Coronary artery (tissue), 2 donors: Measurements from ENCODE around the gene BHLHA9.

Experiments used
- DNase-seq: peaks from one replicate; pipeline ENCODE4 v3.0.0-alpha.2; 2017; ENCODE audit warnings: low spot score
- H3K27ac ChIP-seq, 2 donors: fragments of 200-600 bp; sonication (generic); one replicate each; pipeline ENCODE4 v1.5.1; 2016 to 2019
- H3K4me3 ChIP-seq: fragments of 200-600 bp; sonication (generic); 2 replicates; pipeline ENCODE4 v1.5.1; 2016; ENCODE audit warnings: mild to moderate bottlenecking, moderate library complexity
- TF ChIP-seq, protein P1 (sequence below): fragments of 200-600 bp; sonication (generic); IDR thresholded peaks from one replicate; pipeline ENCODE4 v1.5.1; 2019; ENCODE audit warnings: antibody characterized with exemption

BHLHA9 gene

DNA sequence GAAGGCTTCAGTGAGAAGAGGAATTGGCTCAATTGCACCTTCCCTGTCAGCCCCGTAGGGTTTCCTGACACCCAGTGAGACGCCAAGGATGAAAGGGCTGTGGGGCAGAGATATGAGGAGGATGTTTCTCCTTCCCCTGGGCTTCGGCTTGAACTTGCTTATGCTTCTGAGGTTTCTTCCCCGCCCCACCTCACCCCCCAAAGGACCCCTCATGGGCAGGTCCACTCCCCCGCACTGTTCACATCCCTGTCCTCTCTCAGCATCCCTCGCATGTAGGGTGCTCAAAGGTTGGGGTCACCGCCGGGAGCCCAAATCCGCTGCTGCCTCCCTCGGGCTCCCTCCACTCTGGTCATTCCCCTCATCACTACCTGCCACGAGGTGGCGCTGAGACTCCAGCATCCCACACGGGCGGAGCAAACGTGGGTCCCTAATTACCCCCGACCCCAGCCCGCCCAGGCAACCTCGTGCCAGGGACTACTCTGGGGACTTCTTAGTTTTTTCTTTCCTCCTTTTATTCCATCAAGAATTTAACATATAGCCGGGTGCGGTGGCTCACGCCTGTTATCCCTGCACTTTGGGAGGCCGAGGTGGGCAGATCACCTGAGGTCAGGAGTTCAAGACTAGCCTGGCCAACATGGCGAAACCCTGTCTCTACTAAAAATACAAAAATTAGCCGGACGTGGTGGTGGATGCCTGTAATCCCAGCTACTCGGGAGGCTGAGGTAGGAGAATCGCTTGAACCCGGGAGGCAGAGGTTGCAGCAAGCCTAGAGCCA lies 5.9 kb downstream of the BHLHA9 start:
- Histone ChIP-seq H3K4me3 (peak overlapping the region; percentile 29), H3K27ac (no peak overlapping the region)
- no peak for DNase-seq
- TF ChIP-seq, protein P1, sequence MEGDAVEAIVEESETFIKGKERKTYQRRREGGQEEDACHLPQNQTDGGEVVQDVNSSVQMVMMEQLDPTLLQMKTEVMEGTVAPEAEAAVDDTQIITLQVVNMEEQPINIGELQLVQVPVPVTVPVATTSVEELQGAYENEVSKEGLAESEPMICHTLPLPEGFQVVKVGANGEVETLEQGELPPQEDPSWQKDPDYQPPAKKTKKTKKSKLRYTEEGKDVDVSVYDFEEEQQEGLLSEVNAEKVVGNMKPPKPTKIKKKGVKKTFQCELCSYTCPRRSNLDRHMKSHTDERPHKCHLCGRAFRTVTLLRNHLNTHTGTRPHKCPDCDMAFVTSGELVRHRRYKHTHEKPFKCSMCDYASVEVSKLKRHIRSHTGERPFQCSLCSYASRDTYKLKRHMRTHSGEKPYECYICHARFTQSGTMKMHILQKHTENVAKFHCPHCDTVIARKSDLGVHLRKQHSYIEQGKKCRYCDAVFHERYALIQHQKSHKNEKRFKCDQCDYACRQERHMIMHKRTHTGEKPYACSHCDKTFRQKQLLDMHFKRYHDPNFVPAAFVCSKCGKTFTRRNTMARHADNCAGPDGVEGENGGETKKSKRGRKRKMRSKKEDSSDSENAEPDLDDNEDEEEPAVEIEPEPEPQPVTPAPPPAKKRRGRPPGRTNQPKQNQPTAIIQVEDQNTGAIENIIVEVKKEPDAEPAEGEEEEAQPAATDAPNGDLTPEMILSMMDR: peak; percentile 80

DNA sequence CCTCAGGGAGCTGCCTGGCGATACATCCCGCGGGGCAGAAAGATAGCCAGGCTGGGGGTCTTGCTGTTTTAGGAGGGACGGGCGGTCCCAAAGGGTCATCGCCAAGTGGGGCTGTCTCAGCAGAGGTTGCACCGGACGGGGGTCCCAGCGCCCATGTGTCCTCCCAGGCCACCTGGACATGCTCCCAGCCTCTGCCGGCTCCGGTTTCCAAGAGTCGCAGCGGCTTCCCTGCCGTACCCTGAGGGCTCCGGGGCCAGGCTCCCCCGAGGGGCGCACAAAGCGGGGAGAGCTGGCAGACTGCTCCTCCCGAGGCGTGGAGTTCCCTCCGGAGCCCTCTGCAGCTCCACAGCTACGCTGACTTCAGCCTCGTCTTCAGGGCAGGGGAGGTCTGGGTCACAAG lies 10.4 kb downstream of the BHLHA9 start:
- TF ChIP-seq, protein P1: no peak
- H3K27ac ChIP-seq: peak overlapping the region in 1 of 2 donors; percentile 77
- DNase-seq: no peak
- peak overlapping the region; percentile 56 for H3K4me3 ChIP-seq

DNA sequence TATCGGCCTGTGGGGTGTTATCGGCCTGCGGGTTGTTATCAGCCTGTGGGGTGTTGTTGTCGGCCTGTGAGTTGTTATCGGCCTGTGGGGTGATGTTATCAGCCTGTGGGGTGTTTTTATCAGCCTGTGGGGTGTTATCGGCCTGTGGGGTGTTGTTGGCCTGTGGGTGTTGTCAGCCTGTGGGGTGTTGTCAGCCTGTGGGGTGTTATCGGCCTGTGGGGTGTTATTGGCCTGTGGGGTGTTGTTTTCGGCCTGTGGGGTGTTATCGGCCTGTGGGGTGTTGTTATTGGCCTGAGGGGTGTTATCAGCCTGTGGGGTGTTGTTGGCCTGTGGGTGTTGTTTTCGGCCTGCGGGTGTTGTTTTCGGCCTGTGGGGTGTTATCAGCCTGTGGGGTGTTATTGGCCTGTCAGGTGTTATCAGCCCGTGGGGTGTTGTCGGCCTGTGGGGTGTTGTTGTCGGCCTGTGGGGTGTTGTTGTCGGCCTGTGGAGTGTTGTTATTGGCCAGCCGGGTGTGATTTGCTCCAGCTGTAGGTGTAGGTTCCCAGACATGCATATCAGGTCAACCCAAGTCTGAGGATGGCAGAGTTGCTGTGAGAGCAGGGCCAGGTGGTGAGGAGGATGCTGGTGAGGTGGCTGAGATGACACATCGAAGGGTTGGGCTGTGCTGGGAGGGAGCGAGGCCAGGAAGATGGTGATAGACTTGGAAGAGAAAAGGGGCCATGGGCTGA lies 16.3 kb downstream of the BHLHA9 start:
- no peak for DNase-seq
- H3K27ac ChIP-seq: no peak overlapping the region
- no peak overlapping the region for H3K4me3 ChIP-seq
- TF ChIP-seq, protein P1: no peak

DNA sequence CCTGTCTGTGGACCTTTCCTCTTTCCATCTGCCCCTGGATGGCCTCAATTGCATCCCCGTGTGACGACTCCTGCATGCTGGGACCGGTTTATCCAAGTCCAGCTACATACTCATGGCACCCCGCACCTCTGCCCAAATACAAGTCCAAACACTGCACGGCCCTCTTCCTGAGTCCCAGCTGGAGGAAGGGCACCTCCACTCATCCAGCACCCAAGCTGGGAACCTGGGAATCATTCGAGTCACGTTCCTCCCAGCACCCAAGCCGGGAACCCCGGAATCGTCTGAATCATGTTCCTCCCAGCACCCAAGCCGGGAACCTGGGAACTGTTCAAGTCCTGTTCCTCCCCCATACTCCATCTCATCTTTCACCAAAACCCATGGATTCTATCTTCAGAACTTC lies 19.5 kb downstream of the BHLHA9 start:
- no peak for DNase-seq
- no peak overlapping the region for H3K4me3 ChIP-seq
- TF ChIP-seq, protein P1: no peak
- H3K27ac ChIP-seq: no peak overlapping the region

DNA sequence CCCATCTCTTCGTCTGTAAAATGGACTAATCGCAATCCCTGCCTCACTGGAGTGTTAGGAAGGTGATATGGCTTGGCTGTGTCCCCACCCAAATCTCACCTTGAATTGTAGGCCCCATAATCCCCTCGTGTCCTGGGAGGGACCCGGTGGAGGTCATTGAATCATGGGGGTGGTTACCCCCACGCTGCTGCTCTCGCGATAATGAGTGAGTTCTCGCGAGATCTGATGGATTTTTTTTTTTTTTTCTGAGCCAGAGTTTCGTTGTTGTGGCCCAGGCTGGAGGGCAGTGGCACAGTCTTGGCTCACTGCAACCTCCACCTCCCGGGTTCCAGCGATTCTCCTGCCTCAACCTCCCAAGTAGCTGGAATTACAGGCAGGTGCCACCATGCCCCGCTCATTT lies 20.4 kb downstream of the BHLHA9 start:
- no peak overlapping the region for H3K27ac ChIP-seq
- TF ChIP-seq, protein P1: no peak
- DNase-seq: no peak
- H3K4me3 ChIP-seq: no peak overlapping the region

DNA sequence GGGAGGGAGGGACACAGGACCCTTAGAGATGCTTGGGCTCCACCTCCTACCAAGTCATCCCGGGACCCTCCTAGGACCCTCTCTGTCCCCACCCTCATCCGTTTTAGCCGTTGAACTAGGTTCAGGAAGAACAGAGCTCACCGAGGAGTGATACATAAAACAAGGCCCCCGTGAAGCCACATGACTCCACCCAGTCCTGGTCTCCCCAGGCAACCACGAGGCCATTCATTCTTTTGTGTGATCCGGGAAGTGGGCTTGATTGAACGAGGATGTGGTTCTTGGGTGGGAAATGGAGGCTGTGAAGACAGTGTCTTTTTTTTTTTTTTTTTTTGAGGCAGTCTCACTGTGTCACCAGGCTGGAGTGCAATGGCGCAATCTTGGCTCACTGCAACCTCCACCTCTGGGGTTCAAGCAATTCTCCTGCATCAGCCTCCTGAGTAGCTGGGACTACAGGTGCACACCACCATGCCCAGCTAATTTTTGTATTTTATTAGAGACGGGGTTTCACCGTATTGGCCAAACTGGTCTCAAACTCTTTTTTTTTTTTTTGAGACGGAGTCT lies 24.0 kb downstream of the BHLHA9 start:
- Histone ChIP-seq H3K27ac (no peak overlapping the region), H3K4me3 (no peak overlapping the region)
- TF ChIP-seq, protein P1: no peak
- no peak for DNase-seq
